GM18867 (cell line): Measurements from ENCODE around the gene CDKAL1.
A peak's percentile ranks its signal among the peaks of the same experiment; 100 is the strongest.
"Not testable (repeated sequence)": the region's sequence is repeated elsewhere in the genome, so short reads cannot be mapped to it uniquely, and the experiment has no call there.

Experiments
- ATAC-seq: cut with Tn5 transposase; IDR thresholded peaks from one replicate; pipeline ENCODE4 v1.9.1; 2021; ENCODE audit warnings: mild to moderate bottlenecking, moderate library complexity; ENCODE audit not compliant: unreplicated experiment

The CDKAL1 gene

DNA sequence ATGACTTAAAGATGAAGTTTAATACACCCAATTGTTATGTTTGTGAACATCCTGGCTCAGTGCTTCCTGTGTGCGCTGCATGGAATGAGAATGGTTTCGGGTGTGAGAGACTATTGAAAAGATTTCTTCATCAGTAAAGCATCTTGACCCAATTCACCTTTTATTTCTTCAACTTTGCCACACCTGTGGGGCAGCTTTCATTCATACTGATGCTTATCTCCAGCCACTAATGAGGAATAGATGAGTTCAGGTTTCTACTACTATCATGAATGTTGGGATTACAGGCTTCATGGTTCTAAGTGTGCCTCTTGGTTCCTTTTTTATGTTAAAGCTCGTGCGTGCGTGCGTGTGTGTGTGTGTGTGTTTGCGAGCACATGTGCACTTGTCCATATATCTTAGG lies 685.6 kb downstream of the CDKAL1 start:
- ATAC-seq, result no peak

DNA sequence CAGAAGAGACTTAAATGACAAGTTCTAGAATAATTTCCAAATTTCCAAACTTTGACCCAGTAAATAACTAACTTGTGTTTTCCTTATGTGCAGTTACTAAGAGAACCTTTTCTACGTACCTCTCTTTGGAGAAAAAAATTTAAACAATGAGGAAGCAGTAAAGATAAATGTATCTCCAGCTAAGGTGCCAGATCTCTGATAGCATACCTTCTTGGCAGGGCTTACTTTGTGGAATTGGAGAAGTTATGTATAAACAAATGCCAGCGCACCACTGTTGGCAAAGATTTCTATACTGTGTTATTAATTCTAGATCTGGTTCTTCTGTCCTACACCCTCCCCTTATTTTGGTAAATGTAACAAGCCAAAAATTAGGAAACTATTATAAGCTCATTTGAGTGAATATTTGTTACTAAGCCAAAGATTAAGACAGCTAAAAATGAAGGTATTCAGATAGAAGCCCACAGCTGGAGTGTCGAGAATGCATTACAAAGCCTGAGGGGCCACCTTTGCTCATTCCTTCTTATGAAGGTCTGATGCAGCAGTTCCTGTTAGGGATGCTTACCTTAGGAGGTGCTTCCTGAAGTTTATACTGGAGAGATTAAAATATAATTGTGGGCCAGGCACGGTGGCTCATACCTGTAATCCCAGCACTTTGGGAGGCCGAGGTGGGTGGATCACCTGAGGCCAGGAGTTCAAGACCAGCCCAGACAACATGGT lies 686.2 kb downstream of the CDKAL1 start:
- no peak for ATAC-seq

DNA sequence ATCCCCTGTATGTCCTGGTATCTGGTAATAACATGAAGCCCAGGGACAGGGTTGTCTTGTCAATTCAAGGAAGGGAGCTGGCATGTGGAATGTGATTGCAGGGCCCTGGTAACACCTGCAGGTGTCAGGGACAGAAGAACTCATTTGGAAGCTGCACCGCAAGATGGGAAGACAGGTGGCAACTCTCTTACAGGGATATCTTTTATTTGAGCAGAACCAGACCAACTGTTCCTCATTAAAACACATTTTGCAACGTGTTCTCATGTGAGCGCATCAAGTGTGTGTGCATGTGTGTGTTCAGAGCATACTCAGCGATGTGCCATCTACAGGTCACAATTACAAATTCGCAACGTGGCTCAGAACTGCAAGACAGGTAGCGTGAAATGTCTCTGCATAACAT lies 688.4 kb downstream of the CDKAL1 start:
- ATAC-seq, result no peak

DNA sequence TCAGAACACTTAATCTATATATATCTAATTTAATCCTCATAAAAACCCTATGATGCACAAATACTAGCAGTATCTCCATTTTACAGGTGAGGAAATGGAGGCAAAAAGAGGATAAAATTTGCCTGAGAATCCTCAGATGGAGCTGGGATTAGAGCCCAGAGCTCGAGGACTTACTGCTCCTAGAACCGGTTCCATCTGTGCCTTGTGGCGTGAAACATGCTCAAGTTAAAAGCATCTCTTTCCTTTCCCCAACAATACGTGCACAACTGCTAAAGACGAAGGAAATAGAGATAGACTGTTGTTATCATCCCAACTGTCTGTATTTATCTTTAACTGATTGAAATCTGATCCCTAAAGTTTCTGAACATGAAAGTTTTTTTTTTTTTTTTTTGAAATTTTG lies 691.7 kb downstream of the CDKAL1 start:
- no peak for ATAC-seq

DNA sequence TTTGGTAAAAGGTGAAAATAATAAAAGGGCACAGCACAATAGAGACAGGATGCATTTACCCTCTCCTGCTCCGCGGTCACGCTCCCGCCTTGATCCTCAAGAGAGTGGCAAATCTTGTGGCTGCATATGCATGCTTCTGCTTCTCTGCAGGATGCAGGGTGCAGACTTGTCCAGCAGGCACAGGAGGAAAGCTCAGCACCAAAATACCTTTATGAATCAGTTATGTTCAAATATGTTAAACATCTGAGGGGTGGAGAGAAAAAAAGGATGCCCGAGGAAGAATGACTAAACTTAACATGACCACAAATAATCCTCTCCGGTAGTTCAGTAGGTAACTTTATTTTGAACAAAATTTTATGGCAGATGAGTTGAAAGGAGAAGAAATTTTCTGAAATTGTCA lies 693.2 kb downstream of the CDKAL1 start:
- ATAC-seq, result no peak

DNA sequence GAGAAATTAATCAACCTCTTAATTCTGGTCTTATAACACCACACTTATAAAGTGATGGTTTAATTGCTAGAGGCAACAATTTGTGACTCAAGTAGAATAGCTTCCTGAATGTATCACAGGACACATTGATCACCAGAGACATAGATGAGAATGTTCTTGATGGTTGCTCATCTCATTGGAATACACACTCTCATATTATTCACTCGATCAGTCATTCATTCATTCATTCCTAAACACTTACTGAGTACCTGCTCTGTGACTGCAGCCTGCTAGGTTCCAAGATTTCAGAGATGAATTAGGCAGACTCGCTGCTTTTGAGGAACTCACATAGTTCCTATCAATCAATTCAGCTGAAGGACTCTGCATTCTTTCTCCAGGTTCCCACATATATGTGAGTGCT lies 694.2 kb downstream of the CDKAL1 start:
- no peak for ATAC-seq

DNA sequence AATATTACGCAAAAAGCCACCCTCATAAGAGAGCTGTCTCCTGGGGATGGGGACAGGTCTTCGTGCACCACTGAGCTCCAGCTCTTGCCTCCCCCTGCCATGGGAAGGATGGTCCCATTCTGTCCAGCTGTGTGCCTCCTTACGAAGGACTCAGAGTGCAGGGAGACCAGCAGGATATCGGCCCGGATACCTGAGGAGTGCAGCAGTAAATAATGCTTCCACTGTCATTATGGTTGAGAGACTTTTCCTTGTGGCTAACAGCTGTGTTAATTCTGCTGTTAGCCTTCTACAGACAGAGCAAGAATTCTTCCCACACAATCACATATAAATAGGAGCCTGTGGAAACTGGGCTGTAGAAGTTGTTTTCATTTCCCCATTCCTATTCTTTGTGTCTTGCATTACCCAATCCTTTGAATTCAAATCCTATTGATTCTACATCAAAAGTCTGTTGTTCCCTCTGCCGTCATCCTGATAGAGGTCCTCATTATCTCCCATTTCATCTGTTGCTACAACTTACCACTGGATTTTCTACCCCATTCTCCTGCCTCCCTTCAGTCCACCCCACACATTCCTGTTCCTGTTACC lies 694.7 kb downstream of the CDKAL1 start:
- ATAC-seq, result no peak

DNA sequence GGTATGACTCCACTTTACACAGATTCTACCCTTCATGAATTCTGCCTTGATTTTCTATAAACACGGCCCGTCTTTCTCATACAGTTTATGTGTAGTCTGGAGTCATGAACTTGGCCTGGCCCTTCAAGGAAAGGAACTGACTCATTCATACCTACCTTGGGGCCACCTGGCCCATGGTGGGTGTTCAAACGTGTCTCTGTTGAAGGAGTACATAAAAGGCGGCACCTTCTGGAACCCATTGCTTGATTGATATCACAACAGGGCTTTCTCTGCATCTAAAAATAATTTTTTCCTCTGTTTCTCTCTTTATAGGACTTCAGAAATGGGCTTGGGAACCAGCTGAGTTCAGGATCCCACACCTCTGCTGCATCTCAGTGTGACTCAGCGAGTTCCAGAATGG lies 696.3 kb downstream of the CDKAL1 start:
- no peak for ATAC-seq

DNA sequence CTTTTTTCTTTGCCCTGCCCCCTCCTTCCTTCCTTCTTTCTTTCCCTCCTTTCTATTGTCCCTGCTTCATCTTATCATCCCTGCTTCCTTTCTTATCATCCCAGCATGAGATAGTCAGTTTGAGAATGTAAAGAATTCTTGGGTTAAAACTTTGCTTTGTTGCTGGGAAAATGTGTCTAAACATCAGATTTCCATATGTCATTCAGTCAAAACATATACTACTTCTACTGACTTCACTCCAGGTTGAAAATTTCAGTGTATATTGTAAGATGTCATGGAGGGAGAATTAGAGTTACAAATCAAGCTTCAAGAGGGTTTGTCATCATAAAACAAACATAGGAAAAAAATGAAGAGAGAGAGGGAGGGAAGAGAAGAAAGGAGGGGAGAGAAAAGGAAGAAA lies 700.9 kb downstream of the CDKAL1 start:
- no peak for ATAC-seq

DNA sequence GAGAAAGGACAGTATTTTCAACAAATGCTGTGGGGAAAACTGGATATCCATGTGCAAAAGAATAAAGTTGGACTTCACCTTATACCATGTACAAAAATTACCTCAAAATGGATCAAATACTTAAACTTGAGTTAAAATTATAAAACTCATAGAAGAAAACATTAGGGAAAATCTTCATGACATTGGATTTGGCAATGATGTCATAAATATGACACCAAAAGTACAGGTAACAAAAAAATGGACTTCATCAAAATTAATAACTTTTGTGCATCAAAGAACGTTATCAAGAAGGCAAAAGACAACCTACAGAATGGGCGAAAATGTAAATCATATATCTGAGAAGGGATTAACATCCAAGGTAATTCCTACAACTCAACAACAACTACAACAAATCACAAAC lies 704.0 kb downstream of the CDKAL1 start:
- no peak for ATAC-seq

DNA sequence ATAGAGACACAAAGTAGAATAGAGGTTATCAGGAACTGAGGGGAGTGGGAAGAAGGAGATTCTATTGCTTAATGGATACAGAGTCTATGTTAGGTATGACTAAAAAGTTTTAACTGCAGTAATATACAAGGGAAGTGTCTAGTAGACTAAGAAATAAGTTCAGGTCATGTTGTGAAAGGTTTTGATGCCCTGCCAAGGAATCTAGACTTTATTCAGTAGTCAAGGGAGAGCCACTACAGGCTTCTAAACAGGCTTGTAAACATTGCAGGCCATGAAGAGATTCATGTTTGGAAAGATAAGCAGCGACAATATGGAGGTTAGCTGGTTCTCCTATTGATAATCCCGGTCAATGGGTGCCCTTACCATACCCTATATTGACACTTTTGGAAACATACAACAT lies 706.5 kb downstream of the CDKAL1 start:
- ATAC-seq, result no peak

DNA sequence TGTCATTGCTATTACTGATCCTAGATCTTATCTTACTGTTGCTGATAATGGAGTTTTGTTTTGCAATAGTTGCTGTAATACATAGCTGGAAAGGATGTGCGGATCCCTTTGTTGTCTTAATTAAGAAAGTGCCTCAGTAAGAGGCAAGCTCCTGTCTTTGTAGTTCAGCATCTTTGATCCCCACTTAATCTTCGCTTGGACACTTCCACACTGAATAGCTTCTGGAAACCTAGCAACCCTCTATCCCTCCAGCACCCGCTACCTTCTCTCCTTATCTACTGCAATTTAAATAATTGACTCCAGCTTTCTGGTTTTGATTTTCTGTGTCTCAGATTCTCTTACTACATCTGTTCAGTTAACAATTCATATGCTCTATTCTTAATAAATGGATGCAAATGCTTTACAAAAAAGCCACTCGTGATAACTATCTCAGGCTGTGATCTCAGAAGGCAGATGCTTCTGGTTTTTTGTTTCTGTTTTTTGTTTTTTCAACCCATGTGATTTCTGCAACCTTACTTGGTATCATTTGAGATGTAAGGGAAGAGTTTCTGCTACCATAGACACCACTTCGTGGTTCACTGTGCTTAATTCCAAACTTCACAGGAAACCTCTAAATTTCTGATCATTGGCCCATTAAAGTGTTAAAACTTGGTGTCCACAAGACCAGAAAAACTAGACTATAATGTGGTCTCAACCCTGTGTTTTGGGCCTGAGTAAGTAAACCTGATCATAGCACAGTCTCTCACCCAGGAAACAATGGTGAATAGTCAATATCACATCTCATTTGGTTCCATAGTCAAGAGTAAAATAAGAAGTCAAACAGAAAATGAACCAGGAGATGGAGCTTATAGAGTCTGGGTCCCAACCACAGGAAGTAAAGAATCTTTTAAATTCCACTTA lies 707.2 kb downstream of the CDKAL1 start:
- ATAC-seq, result peak; percentile 52

DNA sequence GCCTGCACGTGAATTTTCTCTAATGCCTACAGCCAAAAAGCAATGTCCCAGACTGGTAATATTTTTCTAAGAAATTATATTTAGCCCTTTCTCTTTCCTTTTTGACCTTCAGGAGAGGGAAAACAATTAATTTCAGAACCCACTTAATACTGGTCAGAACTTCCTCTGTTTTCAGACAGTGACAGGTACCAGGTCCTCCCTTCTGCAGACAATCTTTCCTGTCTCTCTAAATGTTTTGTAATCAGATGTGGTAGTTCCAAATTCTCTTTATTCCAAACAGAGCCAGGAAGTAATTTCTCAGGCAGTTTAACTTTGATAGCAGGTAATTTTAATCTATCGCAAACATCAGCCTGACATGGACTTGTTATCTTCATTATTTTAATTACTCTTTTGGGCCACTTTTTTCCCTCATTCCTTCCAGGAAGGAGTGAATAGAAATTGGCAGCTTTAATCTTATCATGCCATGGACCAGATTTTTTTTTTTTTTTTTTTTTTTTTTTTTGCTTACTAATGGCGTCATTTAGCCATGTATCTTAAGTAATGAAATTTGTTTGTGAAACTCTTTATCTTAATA lies 710.7 kb downstream of the CDKAL1 start:
- ATAC-seq, result no peak

DNA sequence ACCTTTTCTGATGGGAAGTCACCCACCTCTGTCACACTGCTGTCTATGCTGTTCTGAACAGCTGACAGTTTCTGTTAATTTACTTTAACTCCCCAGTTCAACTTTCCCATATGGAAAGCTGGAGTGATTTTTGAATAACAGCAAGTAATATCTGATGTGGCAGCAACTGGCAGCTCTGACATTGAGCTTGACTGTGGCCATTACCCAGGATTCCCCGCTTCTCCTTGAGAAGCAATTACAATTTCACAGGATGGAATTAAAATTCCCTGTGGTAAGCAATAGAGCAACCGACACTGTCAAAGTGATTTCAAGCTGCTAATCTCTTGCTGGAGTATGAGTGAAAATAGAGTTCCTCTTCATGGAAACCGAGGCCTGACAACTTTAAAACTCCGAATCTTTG lies 711.2 kb downstream of the CDKAL1 start:
- ATAC-seq, result no peak

DNA sequence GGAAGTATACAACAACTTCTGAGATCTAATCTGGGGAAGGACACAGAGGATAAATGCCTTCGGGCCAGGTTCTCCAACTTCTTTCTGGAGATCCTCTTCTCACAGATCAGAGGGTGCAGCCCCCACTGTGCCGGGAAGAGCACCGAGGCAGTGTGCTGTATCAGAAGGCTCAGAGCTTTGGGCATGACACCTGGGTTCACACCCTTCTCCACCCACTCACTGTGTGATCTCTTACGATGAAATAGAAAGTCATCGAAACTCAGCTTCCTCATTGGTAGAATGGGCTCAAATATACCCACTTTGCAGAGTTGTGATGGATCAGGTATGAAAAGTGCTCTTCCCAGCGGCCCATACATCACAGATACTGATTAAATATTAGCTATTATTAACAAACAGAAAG lies 711.8 kb downstream of the CDKAL1 start:
- ATAC-seq, result peak; percentile 84

DNA sequence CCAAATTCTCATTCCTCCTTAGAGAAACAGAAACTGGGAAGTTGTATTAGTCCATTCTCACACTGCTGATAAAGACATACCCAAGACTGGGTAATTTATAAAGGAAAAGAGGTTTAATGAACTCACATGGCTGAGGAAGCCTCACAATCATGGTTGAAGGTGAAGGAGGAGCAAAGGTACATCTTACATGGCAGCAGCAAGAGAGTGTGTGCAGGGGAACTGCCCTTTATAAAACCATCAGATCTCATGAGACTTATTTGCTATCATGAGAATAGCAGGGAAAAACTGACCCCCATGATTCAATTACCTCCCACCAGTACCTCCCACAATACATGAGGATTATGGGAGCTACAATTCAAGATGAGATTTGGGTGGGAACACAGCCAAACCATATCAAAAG lies 720.2 kb downstream of the CDKAL1 start:
- not testable (repeated sequence) for ATAC-seq

DNA sequence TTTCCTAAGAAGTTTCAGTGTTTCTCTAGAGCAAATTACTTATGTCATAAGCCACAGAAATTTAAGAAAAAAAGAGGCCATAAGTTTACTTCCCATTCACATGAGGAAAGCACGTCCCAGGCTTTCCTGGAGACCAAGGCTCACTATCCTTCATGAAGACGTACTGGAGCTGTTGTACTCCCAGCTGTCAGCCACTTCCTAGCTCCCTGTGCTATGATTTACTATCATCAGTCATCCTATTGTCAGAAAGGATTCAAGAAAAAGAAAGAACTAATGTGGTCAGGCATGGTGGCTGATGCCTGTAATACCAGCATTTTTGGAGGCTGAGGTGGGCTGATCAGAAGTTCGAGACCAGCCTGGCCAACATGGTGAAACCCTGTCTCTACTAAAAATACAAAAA lies 721.9 kb downstream of the CDKAL1 start:
- ATAC-seq, result no peak

DNA sequence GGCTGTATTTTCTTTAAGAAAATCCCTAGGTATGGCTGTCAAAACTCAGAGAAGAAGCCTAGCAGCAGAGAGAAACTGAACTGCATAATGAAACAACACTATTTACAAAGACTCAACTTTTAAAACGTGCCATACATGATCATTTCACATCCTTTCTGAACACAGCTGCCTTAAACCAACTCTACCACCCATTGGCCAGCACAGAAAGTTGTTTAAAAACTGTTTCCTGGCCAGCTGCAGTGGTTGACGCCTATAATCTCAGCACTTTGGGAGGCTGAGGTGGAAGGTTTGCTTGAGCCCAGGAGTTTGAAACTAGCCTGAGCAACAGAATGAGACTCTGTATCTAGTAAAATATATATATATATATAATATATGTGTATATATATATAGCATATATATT lies 722.9 kb downstream of the CDKAL1 start:
- peak; percentile 57 for ATAC-seq

DNA sequence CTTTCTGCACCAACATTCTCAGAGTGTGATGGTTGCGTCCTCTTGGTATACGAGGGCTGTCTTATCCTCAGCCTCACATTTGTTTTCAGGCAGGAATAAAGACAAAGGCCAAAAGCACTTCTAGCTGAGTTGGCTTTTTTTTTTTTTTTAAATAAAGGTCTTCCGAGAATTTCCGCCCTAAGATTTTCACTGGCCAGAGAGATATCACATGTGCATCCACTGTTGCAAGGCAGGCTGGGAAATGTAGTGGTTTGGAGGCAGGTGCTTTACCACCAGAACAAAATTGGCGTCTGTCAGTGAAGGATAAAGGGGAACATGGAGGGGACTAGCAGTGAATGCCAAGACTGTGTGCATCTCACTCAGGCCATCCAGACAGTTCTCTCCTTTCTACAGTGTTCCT lies 724.4 kb downstream of the CDKAL1 start:
- ATAC-seq, result no peak

DNA sequence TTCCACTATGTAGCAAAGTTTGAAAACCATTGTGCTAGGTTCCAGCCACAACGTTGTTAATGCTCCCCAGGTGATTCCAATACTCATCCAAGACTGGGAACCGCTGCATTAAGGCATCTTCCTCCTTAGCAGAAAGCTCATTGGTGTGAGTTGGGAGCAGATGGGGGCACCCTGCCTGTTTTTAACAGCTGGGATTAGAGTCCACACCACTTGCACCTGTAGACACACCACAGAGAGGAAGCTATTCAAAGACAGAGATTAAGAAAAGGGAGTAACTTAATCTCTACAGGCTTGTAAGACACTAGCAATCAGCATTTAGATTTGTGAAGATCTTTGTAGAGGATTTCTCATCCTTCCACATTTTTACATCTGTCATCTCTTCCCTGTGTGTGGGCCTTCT lies 725.4 kb downstream of the CDKAL1 start:
- no peak for ATAC-seq

DNA sequence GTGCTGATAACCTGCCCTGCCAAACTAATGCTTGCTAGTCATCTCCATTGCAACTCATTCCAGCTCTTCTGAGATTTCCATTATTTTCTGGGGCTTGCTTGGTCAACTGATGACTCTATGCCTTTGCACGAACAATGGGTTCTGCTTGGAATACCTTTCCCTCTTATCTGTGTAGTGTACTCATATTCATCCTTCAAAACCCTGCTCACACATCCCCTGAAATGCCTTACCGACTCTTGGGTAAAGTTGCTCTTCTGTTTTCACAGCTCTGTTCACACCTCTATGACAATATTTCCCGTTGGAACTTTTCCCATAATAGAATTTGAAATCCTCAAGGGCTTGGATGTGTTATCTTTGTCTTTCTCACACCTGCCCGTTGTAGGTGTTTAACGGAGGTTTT lies 728.2 kb downstream of the CDKAL1 start:
- ATAC-seq, result no peak
